Measurements from ENCODE around the gene BANF1. TPM values are rescaled to one million over a fixed set of nuclear protein-coding genes. Genes with fewer than 3 reads are reported as not detected.

BANF1 gene
- total RNA-seq, 1 experiment from 2014 or later = 269 TPM

DNA sequence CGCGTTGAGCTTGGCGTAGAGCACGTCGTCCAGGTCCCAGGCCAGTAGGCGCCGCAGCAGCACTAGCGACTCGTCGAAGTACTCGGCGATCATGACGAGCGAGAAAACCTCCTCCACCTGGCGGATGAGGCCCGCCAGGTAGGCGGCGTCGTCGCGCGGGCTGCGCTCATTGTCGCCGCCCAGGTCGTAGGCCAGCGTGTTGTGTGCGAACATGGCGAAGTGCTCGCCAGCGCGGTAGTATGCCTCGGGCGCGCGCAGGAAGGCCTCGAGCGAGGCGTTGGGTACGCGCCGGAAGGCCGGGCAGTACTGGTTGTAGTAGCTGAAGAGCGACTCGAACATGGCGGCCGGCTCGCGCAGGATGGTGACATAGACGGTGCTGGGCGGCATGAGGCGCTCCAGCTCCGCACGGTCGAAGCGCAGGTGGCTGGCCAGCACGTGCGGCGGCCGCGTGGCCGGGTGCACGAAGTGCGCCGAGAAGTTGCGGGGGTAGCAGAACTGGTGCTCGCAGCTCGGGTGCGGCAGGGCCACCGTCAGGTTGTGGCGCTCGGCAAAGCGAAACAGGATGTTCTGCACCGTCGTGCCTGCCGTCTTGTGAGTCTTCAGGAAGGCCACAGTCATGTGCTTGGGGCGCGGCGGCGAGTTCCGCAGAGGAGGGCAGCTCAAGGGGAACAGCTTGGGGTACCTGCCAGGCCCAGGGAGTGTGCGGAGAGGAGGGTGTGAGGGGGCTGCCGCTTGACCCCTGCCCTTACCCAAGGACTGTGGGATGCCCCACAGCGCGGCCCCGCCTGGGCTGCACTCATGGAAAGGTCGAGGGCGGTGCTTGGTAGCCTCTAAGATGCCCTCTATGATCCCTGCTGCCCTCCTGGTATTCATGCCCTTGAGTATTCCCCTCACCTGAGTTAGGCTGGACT is 40.9 kb downstream of the BANF1 start (continued):
- TF ChIP-seq ZSCAN18 (CRISPR knock-in tag; IDR thresholded peaks at IDR 0.05) = no peak
- no peak for TF ChIP-seq E2F1 (CRISPR knock-in tag; IDR thresholded peaks at IDR 0.05)
- TF ChIP-seq, protein P1, sequence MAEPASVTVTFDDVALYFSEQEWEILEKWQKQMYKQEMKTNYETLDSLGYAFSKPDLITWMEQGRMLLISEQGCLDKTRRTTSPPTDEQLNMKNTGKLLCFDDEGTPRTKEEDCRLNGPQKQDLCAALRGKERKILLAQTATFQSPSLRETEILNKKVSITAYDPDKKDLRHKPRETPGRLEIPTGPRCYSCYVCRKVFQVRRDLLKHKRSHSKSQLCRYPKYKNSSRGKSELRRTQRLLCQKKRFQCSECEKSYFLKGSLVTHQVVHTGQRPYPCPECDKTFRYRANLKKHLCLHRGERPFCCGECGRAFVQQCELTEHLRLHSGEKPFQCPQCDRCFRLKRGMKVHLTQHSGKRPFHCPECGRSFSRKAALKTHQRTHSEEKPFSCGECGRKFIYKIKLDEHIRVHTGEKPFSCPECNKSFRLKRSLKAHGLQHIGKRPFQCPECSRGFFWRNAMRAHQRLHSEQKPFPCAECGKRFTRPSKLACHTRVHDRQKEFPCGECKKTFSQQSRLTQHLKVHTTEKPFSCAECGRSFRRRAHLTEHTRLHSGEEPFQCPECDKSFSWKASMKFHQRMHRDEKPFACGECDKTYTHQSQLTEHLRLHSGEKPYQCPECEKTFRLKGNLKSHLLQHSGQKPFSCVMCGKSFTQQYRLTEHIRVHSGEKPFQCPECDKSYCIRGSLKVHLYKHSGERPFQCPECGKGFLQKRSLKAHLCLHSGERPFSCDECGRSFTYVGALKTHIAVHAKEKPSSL (CRISPR knock-in tag; conservative IDR thresholded peaks at IDR 0.05) = no peak
- TF ChIP-seq, protein P2, sequence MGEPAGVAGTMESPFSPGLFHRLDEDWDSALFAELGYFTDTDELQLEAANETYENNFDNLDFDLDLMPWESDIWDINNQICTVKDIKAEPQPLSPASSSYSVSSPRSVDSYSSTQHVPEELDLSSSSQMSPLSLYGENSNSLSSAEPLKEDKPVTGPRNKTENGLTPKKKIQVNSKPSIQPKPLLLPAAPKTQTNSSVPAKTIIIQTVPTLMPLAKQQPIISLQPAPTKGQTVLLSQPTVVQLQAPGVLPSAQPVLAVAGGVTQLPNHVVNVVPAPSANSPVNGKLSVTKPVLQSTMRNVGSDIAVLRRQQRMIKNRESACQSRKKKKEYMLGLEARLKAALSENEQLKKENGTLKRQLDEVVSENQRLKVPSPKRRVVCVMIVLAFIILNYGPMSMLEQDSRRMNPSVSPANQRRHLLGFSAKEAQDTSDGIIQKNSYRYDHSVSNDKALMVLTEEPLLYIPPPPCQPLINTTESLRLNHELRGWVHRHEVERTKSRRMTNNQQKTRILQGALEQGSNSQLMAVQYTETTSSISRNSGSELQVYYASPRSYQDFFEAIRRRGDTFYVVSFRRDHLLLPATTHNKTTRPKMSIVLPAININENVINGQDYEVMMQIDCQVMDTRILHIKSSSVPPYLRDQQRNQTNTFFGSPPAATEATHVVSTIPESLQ (CRISPR knock-in tag; IDR thresholded peaks at IDR 0.05) = no peak
- TF ChIP-seq FOXJ3 (CRISPR knock-in tag; IDR thresholded peaks at IDR 0.05; ENCODE audit: borderline replicate concordance) = no peak
- TF ChIP-seq KAT7 (CRISPR knock-in tag; IDR thresholded peaks at IDR 0.05; ENCODE audit: borderline replicate concordance) = no peak
- TF ChIP-seq E2F5 (CRISPR knock-in tag; IDR thresholded peaks at IDR 0.05) = no peak
- TF ChIP-seq HMGA2 (CRISPR knock-in tag; IDR thresholded peaks at IDR 0.05) = no peak
- TF ChIP-seq ERG (CRISPR knock-in tag; IDR thresholded peaks at IDR 0.05) = no peak

DNA sequence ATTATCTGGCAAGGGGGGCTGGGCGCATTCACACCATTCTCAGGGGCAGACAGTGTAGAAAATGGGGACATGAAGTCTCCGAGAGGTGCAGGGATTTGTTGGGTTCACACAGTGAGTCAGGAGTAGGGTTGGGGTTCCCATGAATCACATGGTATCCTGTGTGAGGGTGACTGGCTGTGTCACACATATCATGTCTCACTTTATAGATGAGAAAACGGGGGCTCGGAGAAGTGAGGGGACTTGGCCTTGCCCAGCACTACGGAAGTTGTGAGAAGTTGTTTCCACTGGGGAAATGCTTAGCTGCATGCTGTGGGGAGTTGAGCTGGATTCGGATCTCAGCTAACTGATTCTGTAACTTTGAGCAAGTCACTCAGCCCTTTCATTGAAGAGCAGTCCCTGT is 42.5 kb downstream of the BANF1 start:
- H3K4me3 Mint-ChIP-seq = no peak overlapping the region
- peaks cover 33% of the 10 kb centered on the region for H3K36me3 Mint-ChIP-seq
- no peak for ATAC-seq
- ChIA-PET POLR2A (no interaction called here), CTCF (interaction anchor here (0.5 to 3.3 kb wide), 52 partner anchors 9 to 536 kb away, joined by 3 to 48 read pairs (median 4); partner anchors contain the start of genes BANF1, CCDC85B, CFL1 and CST6)
- no peaks in the 10 kb centered on the region for H3K27me3 Mint-ChIP-seq (ENCODE audit: low read depth)
- H3K27ac Mint-ChIP-seq = no peak overlapping the region; the same call in 1 of the 2 replicates
- no peaks in the 10 kb centered on the region for H3K9me3 Mint-ChIP-seq
- H3K4me1 Mint-ChIP-seq = peaks cover 24% of the 10 kb centered on the region
- no peak for DNase-seq (ENCODE audit: low spot score)
- no peak for TF ChIP-seq KAT7 (CRISPR knock-in tag; IDR thresholded peaks at IDR 0.05; ENCODE audit: borderline replicate concordance)
- no peak for TF ChIP-seq ZNF671 (CRISPR knock-in tag; IDR thresholded peaks at IDR 0.05)
- no peak for TF ChIP-seq CREM (CRISPR knock-in tag; IDR thresholded peaks at IDR 0.05)

- H3K4me1 Mint-ChIP-seq = peaks cover 29% of the 10 kb centered on the region
- H3K4me3 Mint-ChIP-seq = no peak overlapping the region
- H3K27me3 Mint-ChIP-seq (ENCODE audit: low read depth) = no peaks in the 10 kb centered on the region
- ATAC-seq = peak; percentile 78
- H3K36me3 Mint-ChIP-seq = peaks cover 33% of the 10 kb centered on the region
- peak; percentile 93 for DNase-seq (ENCODE audit: low spot score)
- H3K9me3 Mint-ChIP-seq = no peaks in the 10 kb centered on the region
- ChIA-PET POLR2A (no interaction called here), CTCF (interaction anchor here (0.5 to 3.3 kb wide), 64 partner anchors 8 to 536 kb away, joined by 3 to 48 read pairs (median 4); partner anchors contain the start of genes BANF1, CCDC85B, CFL1 and CST6)
- H3K27ac Mint-ChIP-seq = no peak overlapping the region; the same call in 1 of the 2 replicates
- TF ChIP-seq SOX15 (CRISPR knock-in tag; IDR thresholded peaks at IDR 0.05) (no peak), ELF4 (CRISPR knock-in tag; IDR thresholded peaks at IDR 0.05; ENCODE audit: low read depth) (no peak), NR1H2 (CRISPR knock-in tag; IDR thresholded peaks at IDR 0.05) (no peak), RORB (CRISPR knock-in tag; IDR thresholded peaks at IDR 0.05) (no peak), CTCF (IDR thresholded peaks at IDR 0.05) (peak; percentile 98), SP1 (CRISPR knock-in tag; conservative IDR thresholded peaks at IDR 0.05) (peak; percentile 88)
- TF ChIP-seq, protein P3, sequence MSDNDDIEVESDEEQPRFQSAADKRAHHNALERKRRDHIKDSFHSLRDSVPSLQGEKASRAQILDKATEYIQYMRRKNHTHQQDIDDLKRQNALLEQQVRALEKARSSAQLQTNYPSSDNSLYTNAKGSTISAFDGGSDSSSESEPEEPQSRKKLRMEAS (CRISPR knock-in tag; IDR thresholded peaks at IDR 0.05) = 0 out of 2 replicates have a peak, but pooled peaks have one; percentile 38
Observed at GRCh38 chr11:66045177-66045639, 42.9 kb downstream of the BANF1 start.
